ENCODE measurements around the gene ZNF410. TPM values are rescaled to one million over a fixed set of nuclear protein-coding genes. Genes with fewer than 3 reads are reported as not detected.
"Not testable (repeated sequence)": the region's sequence is repeated elsewhere in the genome, so short reads cannot be mapped to it uniquely, and the experiment has no call there.

Gene ZNF410
- total RNA-seq, 2 donors from 2014 or later, result 47.7 to 56.5 TPM

DNA sequence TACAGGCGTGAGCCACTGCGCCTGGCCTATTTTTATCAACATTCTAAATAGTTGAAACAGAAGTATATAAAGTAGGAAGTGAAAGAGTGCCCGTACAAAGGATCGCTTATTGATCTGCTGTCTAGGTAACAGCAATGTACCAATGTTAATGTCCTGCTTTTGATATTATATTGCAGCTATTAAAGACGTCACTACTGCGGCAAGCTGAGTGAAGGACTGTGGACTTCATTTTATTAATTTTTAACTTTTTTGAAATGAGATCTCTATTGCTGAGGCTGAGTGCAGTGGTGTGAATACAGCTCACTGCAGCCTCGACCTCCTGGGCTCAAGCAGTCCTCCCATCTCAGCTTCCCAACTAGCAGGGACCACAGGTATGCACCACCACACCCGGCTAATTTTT is 24.2 kb upstream of the ZNF410 start:
- Histone ChIP-seq H3K9me3 (no peaks in the 10 kb centered on the region), H3K27ac (no peak overlapping the region), H3K36me3 (no peaks in the 10 kb centered on the region), H3K4me1 (replicated peaks) (no peaks in the 10 kb centered on the region), H3K4me3 (no peak overlapping the region), H3K27me3 (replicated peaks; ENCODE audit: insufficient read depth) (no peaks in the 10 kb centered on the region)
- no peak for TF ChIP-seq POLR2A (IDR thresholded peaks at IDR 0.05)
- 96% methylated on average over 8 of the region's 8 CpGs for WGBS
- intact Hi-C loops (cut with DNase I), result no loop called here
- no peak for DNase-seq (ENCODE audit: low spot score)

DNA sequence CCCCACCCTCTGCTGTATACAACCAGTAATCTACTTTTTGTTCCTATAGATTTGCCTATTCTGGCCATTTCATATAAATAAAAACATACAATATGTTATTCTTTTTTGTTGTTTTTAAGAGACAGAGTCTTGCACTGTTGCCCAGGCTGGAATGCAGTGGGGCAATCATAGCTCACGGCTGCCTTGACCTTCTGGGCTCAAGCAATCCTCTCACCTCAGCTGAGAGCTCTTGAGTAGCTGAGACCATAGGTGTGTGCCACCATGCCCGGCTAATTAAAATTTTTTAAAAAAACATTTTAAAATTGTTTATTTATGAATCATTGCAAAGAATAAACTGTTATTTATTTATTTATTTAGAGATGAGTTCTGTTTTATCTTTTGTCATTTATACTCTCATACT is 23.4 kb upstream of the ZNF410 start:
- H3K4me1 ChIP-seq (replicated peaks), result no peaks in the 10 kb centered on the region
- intact Hi-C loops (cut with DNase I), result no loop called here
- no peaks in the 10 kb centered on the region for H3K36me3 ChIP-seq
- H3K27me3 ChIP-seq (replicated peaks; ENCODE audit: insufficient read depth), result no peaks in the 10 kb centered on the region
- no peak overlapping the region for H3K27ac ChIP-seq
- no peak for DNase-seq (ENCODE audit: low spot score)
- no peak overlapping the region for H3K4me3 ChIP-seq
- 99% methylated on average over 2 of the region's 2 CpGs for WGBS
- no peaks in the 10 kb centered on the region for H3K9me3 ChIP-seq
- TF ChIP-seq POLR2AphosphoS5 (IDR thresholded peaks at IDR 0.05), result no peak
- TF ChIP-seq POLR2A (IDR thresholded peaks at IDR 0.05), result no peak
- TF ChIP-seq, protein P1, sequence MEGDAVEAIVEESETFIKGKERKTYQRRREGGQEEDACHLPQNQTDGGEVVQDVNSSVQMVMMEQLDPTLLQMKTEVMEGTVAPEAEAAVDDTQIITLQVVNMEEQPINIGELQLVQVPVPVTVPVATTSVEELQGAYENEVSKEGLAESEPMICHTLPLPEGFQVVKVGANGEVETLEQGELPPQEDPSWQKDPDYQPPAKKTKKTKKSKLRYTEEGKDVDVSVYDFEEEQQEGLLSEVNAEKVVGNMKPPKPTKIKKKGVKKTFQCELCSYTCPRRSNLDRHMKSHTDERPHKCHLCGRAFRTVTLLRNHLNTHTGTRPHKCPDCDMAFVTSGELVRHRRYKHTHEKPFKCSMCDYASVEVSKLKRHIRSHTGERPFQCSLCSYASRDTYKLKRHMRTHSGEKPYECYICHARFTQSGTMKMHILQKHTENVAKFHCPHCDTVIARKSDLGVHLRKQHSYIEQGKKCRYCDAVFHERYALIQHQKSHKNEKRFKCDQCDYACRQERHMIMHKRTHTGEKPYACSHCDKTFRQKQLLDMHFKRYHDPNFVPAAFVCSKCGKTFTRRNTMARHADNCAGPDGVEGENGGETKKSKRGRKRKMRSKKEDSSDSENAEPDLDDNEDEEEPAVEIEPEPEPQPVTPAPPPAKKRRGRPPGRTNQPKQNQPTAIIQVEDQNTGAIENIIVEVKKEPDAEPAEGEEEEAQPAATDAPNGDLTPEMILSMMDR (IDR thresholded peaks at IDR 0.05), result no peak

DNA sequence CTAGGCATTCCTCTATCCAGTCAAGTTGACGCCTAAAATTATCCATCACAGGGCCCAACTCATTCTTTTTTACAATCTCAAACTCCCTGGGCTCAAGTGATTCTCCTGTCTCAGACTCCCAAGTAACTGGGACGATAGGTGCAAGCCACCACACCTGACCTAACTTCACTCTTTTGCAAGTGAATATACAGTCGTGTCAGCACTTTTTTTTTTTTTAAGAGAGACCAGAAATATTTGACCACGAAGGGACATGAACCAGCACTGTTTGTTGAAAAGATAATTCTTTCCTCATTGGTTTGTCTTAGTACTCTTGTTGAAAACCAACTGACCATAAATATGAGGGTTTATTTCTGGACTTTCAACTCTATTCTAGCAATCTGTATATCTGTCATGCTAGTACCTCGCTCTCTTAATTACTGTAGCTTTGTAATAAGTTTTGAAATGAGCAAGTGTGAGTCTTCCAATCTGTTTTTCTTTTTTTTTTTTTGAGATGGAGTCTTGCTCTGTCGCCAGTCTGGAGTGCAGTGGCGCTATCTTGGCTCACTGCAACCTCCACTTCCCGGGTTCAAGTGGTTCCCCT is 21.0 kb upstream of the ZNF410 start:
- no peaks in the 10 kb centered on the region for H3K27me3 ChIP-seq (replicated peaks; ENCODE audit: insufficient read depth)
- intact Hi-C loops (cut with DNase I), result no loop called here
- no peak overlapping the region for H3K27ac ChIP-seq
- H3K4me1 ChIP-seq (replicated peaks), result no peaks in the 10 kb centered on the region
- 91% methylated on average over 8 of the region's 8 CpGs for WGBS
- no peak for TF ChIP-seq POLR2AphosphoS5 (IDR thresholded peaks at IDR 0.05)
- no peak for TF ChIP-seq POLR2A (IDR thresholded peaks at IDR 0.05)
- TF ChIP-seq, protein P1 (IDR thresholded peaks at IDR 0.05), result no peak
- no peak overlapping the region for H3K4me3 ChIP-seq
- no peak for DNase-seq (ENCODE audit: low spot score)
- no peaks in the 10 kb centered on the region for H3K36me3 ChIP-seq
- no peaks in the 10 kb centered on the region for H3K9me3 ChIP-seq

GRCh38 chr14:73869754-73870153 is 16.9 kb upstream of the ZNF410 start:
- WGBS, result 92% methylated on average over 11 of the region's 11 CpGs
- H3K27me3 ChIP-seq (replicated peaks; ENCODE audit: insufficient read depth); H3K4me3 ChIP-seq; H3K27ac ChIP-seq; H3K9me3 ChIP-seq; H3K36me3 ChIP-seq; H3K4me1 ChIP-seq (replicated peaks); DNase-seq (ENCODE audit: low spot score); intact Hi-C loops (cut with DNase I): not testable (repeated sequence)

- H3K36me3 ChIP-seq, result no peaks in the 10 kb centered on the region
- TF ChIP-seq POLR2AphosphoS5 (IDR thresholded peaks at IDR 0.05) (no peak), POLR2A (IDR thresholded peaks at IDR 0.05) (no peak)
- TF ChIP-seq, protein P1 (IDR thresholded peaks at IDR 0.05), result no peak
- intact Hi-C loops (cut with DNase I), result no loop called here
- no peaks in the 10 kb centered on the region for H3K27me3 ChIP-seq (replicated peaks; ENCODE audit: insufficient read depth)
- H3K27ac ChIP-seq, result no peak overlapping the region
- no peak for DNase-seq (ENCODE audit: low spot score)
- H3K9me3 ChIP-seq, result no peaks in the 10 kb centered on the region
- WGBS, result 95% methylated on average over 2 of the region's 2 CpGs
- H3K4me3 ChIP-seq, result no peak overlapping the region
- no peaks in the 10 kb centered on the region for H3K4me1 ChIP-seq (replicated peaks)
Measured at GRCh38 chr14:73870525-73871235, 16.0 kb upstream of the ZNF410 start.

DNA sequence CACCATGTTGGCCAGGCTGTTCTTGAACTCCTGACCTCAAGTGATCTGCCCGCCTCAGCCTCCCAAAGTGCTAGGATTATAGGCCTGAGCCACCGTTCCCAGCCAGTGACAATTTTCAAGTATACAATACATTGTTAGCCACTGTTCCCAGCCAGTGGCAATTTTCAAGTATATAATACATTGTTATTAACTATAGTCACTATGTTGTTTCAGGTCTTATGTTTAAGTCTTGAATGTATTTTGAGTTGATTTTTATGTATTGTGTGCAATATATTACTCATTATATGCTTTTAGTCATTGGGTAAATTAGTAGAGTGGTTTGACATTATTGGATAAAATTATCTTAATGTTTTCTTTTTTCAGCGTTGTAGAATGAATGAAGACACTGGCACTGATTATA is 13.0 kb upstream of the ZNF410 start:
- Histone ChIP-seq H3K27ac (no peak overlapping the region), H3K4me3 (no peak overlapping the region), H3K27me3 (replicated peaks; ENCODE audit: insufficient read depth) (no peaks in the 10 kb centered on the region), H3K36me3 (no peaks in the 10 kb centered on the region), H3K9me3 (no peaks in the 10 kb centered on the region), H3K4me1 (replicated peaks) (no peaks in the 10 kb centered on the region)
- DNase-seq (ENCODE audit: low spot score), result no peak
- intact Hi-C loops (cut with DNase I), result no loop called here
- WGBS, result 88% methylated on average over 3 of the region's 3 CpGs
- TF ChIP-seq POLR2A (IDR thresholded peaks at IDR 0.05) (no peak), POLR2AphosphoS5 (IDR thresholded peaks at IDR 0.05) (no peak)
- TF ChIP-seq, protein P1 (IDR thresholded peaks at IDR 0.05), result no peak
